ENCODE results near the gene DGCR6.
"Not testable (repeated sequence)": the region's sequence is repeated elsewhere in the genome, so short reads cannot be mapped to it uniquely, and the experiment has no call there.

DNA sequence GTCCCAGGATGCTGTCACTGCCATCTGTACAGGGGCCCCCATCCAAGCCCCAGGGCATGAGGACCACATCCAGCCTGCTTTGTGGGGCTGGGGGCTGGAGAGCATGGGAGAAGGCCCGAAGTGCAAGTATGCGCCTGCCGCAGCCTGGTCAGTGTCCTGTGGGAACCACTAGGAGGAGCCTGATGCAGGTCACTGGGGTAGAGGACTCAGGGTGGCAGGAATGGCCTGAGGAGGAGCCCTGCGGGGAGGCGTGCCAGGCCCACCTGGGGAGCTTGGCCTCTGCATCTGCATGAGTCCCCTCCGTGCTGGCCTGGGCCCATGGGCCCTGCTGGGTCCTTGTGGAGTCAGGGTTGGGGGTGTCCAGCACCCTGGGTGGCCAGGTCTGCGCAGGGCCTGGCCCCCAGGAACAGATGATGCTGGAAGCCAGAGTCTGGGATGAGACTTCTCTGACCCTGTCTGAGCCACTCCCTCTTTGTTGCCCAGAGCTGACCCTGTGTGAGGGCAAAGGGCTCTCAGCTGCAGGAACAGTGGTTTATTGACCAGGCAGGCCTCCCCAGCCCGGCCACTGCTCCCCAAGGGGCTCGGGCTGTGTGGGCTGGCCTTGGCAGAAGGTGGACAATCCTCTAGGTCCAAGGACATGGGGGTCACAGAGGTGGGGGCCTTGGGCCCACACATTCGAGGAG, 6.3 kb downstream of the DGCR6 start:
- TF ChIP-seq ZNF121 (CRISPR knock-in tag; IDR thresholded peaks at IDR 0.05); JUN (CRISPR knock-in tag; IDR thresholded peaks at IDR 0.05); SP1 (CRISPR knock-in tag; conservative IDR thresholded peaks at IDR 0.05); ZNF512 (CRISPR knock-in tag; IDR thresholded peaks at IDR 0.05; ENCODE audit: borderline replicate concordance); SMAD4 (CRISPR knock-in tag; IDR thresholded peaks at IDR 0.05); FOXP1 (CRISPR knock-in tag; IDR thresholded peaks at IDR 0.05; ENCODE audit: borderline replicate concordance); ZNF281 (CRISPR knock-in tag; IDR thresholded peaks at IDR 0.05); CREB1 (CRISPR knock-in tag; IDR thresholded peaks at IDR 0.05); ZNF416 (CRISPR knock-in tag; IDR thresholded peaks at IDR 0.05); SMAD3 (CRISPR knock-in tag; IDR thresholded peaks at IDR 0.05; ENCODE audit: borderline replicate concordance); KAT7 (CRISPR knock-in tag; IDR thresholded peaks at IDR 0.05; ENCODE audit: borderline replicate concordance); ETV6 (CRISPR knock-in tag; IDR thresholded peaks at IDR 0.05): not testable (repeated sequence)
- TF ChIP-seq, protein P1, sequence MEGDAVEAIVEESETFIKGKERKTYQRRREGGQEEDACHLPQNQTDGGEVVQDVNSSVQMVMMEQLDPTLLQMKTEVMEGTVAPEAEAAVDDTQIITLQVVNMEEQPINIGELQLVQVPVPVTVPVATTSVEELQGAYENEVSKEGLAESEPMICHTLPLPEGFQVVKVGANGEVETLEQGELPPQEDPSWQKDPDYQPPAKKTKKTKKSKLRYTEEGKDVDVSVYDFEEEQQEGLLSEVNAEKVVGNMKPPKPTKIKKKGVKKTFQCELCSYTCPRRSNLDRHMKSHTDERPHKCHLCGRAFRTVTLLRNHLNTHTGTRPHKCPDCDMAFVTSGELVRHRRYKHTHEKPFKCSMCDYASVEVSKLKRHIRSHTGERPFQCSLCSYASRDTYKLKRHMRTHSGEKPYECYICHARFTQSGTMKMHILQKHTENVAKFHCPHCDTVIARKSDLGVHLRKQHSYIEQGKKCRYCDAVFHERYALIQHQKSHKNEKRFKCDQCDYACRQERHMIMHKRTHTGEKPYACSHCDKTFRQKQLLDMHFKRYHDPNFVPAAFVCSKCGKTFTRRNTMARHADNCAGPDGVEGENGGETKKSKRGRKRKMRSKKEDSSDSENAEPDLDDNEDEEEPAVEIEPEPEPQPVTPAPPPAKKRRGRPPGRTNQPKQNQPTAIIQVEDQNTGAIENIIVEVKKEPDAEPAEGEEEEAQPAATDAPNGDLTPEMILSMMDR (IDR thresholded peaks at IDR 0.05), result not testable (repeated sequence)
- TF ChIP-seq, protein P2, sequence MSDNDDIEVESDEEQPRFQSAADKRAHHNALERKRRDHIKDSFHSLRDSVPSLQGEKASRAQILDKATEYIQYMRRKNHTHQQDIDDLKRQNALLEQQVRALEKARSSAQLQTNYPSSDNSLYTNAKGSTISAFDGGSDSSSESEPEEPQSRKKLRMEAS (CRISPR knock-in tag; IDR thresholded peaks at IDR 0.05), result not testable (repeated sequence)

Measured in WTC11 (cell line).